Measurements from ENCODE around the gene RNF2. TPM values are rescaled to one million over a fixed set of nuclear protein-coding genes. Genes with fewer than 3 reads are reported as not detected.

The RNF2 gene
- total and polyA plus RNA-seq, 10 of the 15 experiments (the other 5 are each of a cell fraction or from before 2014, with no cell fraction given) = 4.8 to 36.3 (median 15.1) TPM

GRCh38 chr1:185027252-185027882, 18.0 kb upstream of the RNF2 start:
- intact Hi-C loops (cut with micrococcal nuclease; ENCODE audit: unreplicated experiment) (no loop called here), in situ Hi-C loops (cut with MboI) (no loop called here)
- DNase-seq (ENCODE audit: low read depth, low spot score) (no peak), ATAC-seq (no peak), FAIRE-seq (no peak)
- Histone ChIP-seq H3K27ac (ENCODE audit: control insufficient read depth, insufficient read depth) (no peak overlapping the region), H3K9ac (ENCODE audit: control insufficient read depth, insufficient read depth, low read length) (no peak overlapping the region), H3K4me3 (no peak overlapping the region), H3K36me3 (ENCODE audit: control insufficient read depth in 2 of 2, insufficient read depth in 2 of 2, low read length in 1 of 2) (no peaks in the 10 kb centered on the region), H3K4me1 (ENCODE audit: control insufficient read depth, insufficient read depth, low read length) (no peaks in the 10 kb centered on the region), H3K79me2 (ENCODE audit: control insufficient read depth, insufficient read depth, low read length) (no peaks in the 10 kb centered on the region), H4K20me1 (ENCODE audit: control insufficient read depth, insufficient read depth) (no peaks in the 10 kb centered on the region), H3K9me3 (replicated peaks; ENCODE audit: control insufficient read depth, insufficient read depth, low read length) (no peaks in the 10 kb centered on the region; the same call in 2 of the 3 replicates), H3K4me2 (ENCODE audit: control insufficient read depth, insufficient read depth) (no peak overlapping the region), H2AFZ (ENCODE audit: control insufficient read depth, low read depth, low read length) (no peak overlapping the region), H3K27me3 (replicated peaks in 1 of 2; ENCODE audit: control insufficient read depth in 2 of 2, insufficient read depth in 2 of 2, low read length in 1 of 2) (no peaks in the 10 kb centered on the region)
- ChIA-PET SMC1A (ENCODE audit: uncharacterized antibody, unreplicated experiment) (no interaction called here), CTCF (no interaction called here), POLR2A (no interaction called here), RAD21 (ENCODE audit: unreplicated experiment) (no interaction called here)
- WGBS (ENCODE audit: insufficient coverage, insufficient replicate concordance, low lambda C conversion rate, missing lambda C conversion rate) = 62% methylated on average over 4 of the region's 4 CpGs
- no TSS peak for BruUV-seq (replicated peaks)
- TF ChIP-seq, protein P1, sequence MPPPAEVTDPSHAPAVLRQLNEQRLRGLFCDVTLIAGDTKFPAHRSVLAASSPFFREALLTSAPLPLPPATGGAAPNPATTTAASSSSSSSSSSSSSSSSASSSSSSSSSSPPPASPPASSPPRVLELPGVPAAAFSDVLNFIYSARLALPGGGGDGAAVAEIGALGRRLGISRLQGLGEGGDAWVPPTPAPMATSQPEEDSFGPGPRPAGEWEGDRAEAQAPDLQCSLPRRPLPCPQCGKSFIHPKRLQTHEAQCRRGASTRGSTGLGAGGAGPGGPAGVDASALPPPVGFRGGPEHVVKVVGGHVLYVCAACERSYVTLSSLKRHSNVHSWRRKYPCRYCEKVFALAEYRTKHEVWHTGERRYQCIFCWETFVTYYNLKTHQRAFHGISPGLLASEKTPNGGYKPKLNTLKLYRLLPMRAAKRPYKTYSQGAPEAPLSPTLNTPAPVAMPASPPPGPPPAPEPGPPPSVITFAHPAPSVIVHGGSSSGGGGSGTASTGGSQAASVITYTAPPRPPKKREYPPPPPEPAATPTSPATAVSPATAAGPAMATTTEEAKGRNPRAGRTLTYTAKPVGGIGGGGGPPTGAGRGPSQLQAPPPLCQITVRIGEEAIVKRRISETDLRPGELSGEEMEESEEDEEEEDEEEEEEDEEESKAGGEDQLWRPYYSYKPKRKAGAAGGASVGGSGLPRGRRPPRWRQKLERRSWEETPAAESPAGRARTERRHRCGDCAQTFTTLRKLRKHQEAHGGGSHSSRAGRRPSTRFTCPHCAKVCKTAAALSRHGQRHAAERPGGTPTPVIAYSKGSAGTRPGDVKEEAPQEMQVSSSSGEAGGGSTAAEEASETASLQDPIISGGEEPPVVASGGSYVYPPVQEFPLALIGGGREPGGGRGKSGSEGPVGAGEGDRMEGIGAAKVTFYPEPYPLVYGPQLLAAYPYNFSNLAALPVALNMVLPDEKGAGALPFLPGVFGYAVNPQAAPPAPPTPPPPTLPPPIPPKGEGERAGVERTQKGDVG (CRISPR knock-in tag; IDR thresholded peaks at IDR 0.05) = no peak
- TF ChIP-seq ESRRA (IDR thresholded peaks at IDR 0.05; ENCODE audit: low read length) = no peak
- 0 out of 2 replicates have a peak, but pooled peaks have one; percentile 46 for TF ChIP-seq CBX5 (IDR thresholded peaks at IDR 0.05; ENCODE audit: low read depth)

DNA sequence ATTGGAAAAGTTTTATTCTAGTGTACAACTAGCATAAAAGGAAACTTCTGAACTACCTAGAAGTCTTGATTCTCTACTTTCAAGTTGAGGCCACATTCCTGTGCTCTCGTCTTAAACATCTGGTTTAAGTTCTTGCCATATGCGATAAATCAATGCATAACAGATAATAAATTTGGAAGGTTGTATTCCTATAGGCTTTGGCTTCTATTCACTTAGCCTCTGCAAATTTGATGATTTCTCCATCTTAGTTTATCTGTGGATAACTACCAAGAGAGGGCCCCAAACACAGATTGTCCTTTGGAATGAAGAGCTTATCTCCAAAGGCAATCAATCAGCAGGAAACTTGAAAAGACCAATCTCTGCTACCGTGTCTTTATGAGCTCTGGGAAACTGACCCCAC, 11.7 kb upstream of the RNF2 start:
- ChIA-PET CTCF (interaction anchor here (1.1 to 1.4 kb wide), 2 partner anchors 137 to 563 kb away, joined by 3 to 4 read pairs; no protein-coding TSS in a partner anchor), SMC1A (ENCODE audit: uncharacterized antibody, unreplicated experiment) (interaction anchor here (1.1 to 1.6 kb wide), 2 partner anchors 13 to 15 kb away, joined by 3 to 4 read pairs; no protein-coding TSS in a partner anchor), POLR2A (no interaction called here), RAD21 (ENCODE audit: unreplicated experiment) (no interaction called here)
- Histone ChIP-seq H3K4me2 (ENCODE audit: control insufficient read depth, insufficient read depth) (no peak overlapping the region), H3K9me3 (replicated peaks; ENCODE audit: control insufficient read depth, insufficient read depth, low read length) (no peaks in the 10 kb centered on the region), H4K20me1 (ENCODE audit: control insufficient read depth, insufficient read depth) (no peaks in the 10 kb centered on the region), H3K4me1 (ENCODE audit: control insufficient read depth, insufficient read depth, low read length) (no peaks in the 10 kb centered on the region), H3K79me2 (ENCODE audit: control insufficient read depth, insufficient read depth, low read length) (no peaks in the 10 kb centered on the region), H3K9ac (ENCODE audit: control insufficient read depth, insufficient read depth, low read length) (no peak overlapping the region), H3K27me3 (replicated peaks in 1 of 2; ENCODE audit: control insufficient read depth in 2 of 2, insufficient read depth in 2 of 2, low read length in 1 of 2) (no peaks in the 10 kb centered on the region), H3K36me3 (ENCODE audit: control insufficient read depth in 2 of 2, insufficient read depth in 2 of 2, low read length in 1 of 2) (no peaks in the 10 kb centered on the region), H2AFZ (ENCODE audit: control insufficient read depth, low read depth, low read length) (no peak overlapping the region), H3K27ac (ENCODE audit: control insufficient read depth, insufficient read depth) (no peak overlapping the region), H3K4me3 (no peak overlapping the region)
- intact Hi-C loops (cut with micrococcal nuclease; ENCODE audit: unreplicated experiment) (no loop called here), in situ Hi-C loops (cut with MboI) (no loop called here)
- DNase-seq (ENCODE audit: low read depth, low spot score) (no peak), ATAC-seq (no peak), FAIRE-seq (no peak)
- BruUV-seq (replicated peaks) = no TSS peak
- 56% methylated on average over 3 of the region's 3 CpGs for WGBS (ENCODE audit: insufficient coverage, insufficient replicate concordance, low lambda C conversion rate, missing lambda C conversion rate)
- no peak for TF ChIP-seq HCFC1 (IDR thresholded peaks at IDR 0.05; ENCODE audit: low read length)
- no peak for TF ChIP-seq IKZF2 (IDR thresholded peaks at IDR 0.05)
- TF ChIP-seq SIN3A (IDR thresholded peaks at IDR 0.05; ENCODE audit: low read depth, low read length) = no peak
- no peak for TF ChIP-seq ZNF622 (IDR thresholded peaks at IDR 0.05)
- no peak for TF ChIP-seq ESRRA (IDR thresholded peaks at IDR 0.05; ENCODE audit: low read length)
- no peak for TF ChIP-seq NFXL1 (IDR thresholded peaks at IDR 0.05; ENCODE audit: borderline replicate concordance)
- no peak for TF ChIP-seq PAX5 (IDR thresholded peaks at IDR 0.05; ENCODE audit: borderline replicate concordance, low read depth, low read length)
- no peak for TF ChIP-seq ZNF207 (IDR thresholded peaks at IDR 0.05; ENCODE audit: borderline replicate concordance)
- no peak for TF ChIP-seq SREBF1 (IDR thresholded peaks at IDR 0.05; ENCODE audit: low read length)

Data from GM12878 (cell line).